Measurements from ENCODE around the gene RPP30. TPM values are rescaled to one million over a fixed set of nuclear protein-coding genes. Genes with fewer than 3 reads are reported as not detected.

The RPP30 gene
- polyA plus RNA-seq, 3 donors = 51.9 to 53.3 (median 53.0) TPM

DNA sequence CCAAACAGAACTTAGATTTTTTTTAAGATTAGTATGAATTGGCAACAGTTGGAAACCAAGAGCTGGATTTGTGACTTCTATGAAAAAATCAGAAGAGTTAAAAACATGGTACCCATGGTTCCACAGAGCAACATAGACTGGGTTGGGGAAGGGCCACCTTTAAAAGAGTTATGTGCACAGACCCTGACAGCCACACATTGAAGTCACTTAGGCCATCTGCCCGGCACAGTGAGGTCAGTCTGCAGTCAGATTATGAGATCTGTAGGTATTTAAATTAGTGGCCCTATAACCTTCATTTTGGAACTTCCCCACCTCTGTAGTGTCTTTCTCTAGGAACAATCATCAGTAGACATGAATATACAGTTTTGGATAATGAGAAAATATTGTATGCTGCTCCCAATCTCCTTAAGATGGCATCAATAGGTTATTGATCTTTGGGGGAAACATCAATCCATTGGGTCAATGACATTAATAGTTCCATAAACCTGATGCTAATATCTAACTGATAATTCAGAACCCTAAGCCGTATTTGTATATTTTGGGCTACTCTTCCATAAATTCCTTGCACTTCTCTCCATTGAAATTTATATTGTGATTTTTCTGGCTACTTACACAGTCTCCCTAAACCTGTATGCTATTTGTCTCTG, 42.1 kb downstream of the RPP30 start:
- DNase-seq = no peak

- DNase-seq = no peak
Observed at GRCh38 chr10:90914992-90915765, 43.4 kb downstream of the RPP30 start.

- DNase-seq = no peak
Observed at GRCh38 chr10:90915766-90916075, 43.9 kb downstream of the RPP30 start.

DNA sequence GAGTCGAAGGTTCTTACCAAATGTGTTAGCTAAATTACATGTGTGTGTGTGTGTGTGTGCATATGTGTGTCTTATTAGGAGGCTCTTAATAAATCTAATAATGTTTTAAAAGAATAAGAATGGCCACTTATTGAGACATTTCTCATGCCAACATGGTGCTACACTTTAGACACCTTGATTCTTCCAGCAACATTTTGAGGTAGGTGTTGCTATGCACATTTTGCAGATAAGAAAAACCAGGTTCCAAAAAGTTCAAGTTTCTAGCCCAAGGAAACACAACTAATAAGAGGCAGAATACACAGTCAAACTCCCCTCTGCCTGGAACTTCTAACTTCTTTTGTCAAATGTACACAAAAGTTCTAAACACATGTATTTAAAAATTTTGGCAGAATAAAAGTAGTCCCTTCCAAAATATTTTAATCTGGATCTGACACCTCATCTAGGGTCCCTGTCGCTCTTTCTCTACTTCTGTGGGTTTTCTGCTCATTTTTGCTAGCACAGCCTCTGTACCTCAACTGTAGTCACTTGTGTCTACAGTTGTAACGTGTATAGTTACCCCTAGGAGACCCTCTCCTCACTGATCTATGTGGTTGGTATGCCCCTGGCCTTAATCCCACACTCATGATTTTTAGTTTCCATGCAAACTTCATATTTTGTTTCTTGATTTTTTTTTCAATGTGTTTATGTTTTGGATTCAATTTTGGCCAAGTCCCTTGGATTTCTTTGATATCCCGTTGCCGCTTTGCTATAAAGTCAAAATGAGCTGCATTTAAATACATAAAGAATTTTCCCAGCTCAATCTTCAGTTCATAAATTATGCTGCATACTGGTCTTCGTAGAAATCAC, 44.8 kb downstream of the RPP30 start:
- no peak for DNase-seq

GRCh38 chr10:90917238-90917967, 45.6 kb downstream of the RPP30 start:
- no peak for DNase-seq

- no peak for DNase-seq
Observed at GRCh38 chr10:90917968-90918318, 46.2 kb downstream of the RPP30 start.

- no peak for DNase-seq
Observed at GRCh38 chr10:90919683-90920574, 48.2 kb downstream of the RPP30 start.

GRCh38 chr10:90920986-90921666, 49.4 kb downstream of the RPP30 start, which contains the start of gene ANKRD1:
TSS of gene ANKRD1 (minus strand) at chr10:90921087. CDS start at chr10:90921027, 60 bp downstream.
- DNase-seq = peak; percentile 52

DNA sequence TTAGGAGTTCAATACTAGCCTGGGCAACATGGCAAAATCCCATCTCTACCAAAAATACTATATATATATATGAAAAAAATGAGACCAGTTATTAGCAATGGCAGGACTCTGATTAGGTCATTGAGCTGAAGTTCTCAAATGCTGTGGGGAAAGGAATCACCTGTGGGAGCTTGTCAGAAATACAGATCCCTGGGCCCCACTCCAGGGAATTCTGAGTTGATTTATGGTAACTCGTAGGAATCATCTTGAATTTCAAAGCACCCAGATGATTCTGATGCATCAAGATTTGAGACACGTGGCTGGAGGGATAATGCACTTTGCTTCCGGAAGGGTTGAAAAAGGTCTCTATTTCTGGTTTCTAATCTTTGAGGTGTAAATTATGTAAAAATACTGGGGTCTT, 50.1 kb downstream of the RPP30 start:
- DNase-seq = no peak

GRCh38 chr10:90923111-90923731, 51.4 kb downstream of the RPP30 start:
- no peak for DNase-seq

DNA sequence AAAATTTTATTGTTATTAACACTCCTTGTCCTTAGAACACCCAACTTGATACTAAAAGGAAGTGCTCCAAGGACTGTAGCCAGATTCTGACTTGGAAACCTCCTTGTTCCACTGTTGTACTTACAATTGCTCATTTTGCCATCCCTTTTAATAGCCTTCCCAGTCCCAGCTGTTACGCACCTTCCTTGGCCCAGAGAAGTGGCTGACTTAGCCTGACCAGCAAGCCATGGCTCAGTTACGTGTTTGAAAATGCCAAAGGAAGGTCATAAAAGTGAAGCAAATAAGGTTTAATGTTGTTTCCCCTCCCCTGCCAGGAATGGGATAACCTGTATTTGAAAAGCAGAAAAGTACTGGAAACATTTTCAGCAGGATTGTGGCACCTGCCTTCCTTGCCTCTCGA, 52.8 kb downstream of the RPP30 start:
- DNase-seq = no peak

DNA sequence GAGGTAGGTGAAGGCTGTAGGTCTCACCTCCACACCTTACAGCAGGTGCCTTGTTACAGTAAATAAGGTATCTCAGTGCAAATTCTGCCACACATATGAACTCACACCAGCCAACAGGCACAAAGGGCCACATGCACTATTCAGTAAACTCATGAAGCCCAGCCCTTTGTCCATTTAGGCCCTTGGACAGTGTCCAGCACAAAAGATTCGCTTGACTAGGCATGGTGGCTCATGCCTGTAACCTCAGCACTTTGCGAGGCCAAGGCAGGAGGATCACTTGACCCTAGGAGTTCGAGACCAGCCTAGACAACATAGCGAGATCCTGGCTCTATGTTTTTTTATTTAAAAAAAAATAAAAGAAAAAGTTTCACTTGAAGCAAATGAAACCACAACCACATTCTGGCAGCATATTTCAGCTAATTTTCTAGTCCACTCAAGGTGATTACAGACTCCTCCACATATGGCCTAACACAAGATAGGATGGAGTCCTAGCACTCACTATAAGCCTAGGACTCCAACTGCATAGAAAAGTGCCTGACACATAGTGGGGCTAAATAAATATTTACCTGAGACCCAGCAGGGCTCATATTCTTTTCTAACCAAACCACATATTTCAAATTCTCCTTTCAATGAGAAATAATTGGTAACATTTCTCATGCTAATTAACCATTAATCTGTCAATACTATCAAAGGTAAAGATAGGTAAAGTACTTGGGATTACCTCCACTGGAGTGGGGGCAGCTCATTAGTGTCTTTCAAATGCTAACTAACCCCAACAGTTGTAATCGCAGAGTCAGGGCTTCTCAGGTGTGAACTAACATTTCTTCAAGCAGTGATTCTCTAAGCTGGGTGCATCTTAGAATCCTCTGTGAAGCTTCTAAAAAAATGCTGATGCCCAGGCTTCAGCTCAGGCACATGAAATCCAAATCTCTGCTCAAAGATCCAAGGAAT, 53.6 kb downstream of the RPP30 start:
- no peak for DNase-seq

GRCh38 chr10:90927293-90927692, 55.5 kb downstream of the RPP30 start:
- no peak for DNase-seq

DNA sequence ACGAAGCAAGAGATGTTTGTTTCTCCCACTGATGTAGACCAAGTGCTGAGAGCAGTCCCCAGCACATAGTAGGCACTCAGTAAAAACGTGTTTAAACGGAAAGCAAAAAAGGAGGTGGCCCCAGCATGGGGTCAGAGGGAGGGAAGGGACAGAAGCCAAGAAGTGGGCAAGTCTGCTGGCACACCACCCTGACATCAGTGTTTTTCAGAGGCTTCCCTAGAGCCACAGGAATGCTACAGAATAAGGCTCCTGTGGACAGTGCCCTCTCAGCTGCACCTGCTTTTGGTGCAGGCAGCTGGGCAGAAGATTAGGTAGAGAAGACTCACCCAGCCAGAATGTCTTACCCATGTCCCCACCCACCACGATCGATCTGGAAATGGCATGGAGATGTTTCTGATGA, 57.4 kb downstream of the RPP30 start:
- DNase-seq = no peak

- DNase-seq = peak; percentile 70
Observed at GRCh38 chr10:90930070-90930837, 58.5 kb downstream of the RPP30 start.

DNA sequence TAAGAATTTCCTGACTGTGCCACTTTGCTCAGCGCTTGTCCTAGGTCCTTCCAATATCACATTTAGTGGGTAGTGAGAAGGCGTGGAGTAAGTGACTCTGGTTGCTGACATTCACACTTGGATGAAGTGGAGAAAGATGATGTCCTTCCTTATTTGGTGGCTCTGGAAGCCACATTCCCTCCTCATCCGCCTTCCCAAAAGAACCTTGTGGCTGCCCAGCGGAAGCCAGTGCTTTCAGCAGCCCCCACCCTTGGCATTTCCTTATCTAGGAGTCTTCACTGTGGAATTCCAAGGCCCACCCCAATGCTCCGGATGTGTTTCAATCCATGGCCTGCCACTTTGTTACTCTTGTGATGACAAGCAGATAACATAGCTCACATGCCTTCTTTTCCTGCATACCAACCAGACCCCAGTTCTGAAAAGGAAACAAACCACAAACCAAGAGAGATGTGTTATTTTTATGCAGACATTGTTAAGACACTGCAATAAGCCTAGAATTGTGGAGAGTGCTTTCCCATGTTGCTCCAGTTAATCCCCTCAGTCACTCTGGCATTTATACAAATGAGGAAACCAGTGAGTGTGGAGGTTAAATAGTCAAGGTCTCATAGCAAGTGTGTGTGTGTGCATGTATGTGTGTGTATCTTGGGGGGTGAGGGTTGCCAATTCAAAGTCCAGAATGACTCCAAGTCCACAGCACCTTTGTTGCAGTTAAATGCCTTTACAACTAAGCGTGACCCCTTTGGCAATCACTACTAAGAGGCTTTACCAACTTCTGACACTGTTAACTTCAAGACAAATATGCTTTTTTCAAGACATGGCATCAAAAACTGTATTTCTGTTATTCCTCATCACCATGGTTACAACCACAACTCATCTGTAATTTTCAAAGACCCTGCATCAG, 59.4 kb downstream of the RPP30 start:
- DNase-seq = peak; percentile 59

Measured in renal pelvis (tissue), 4 donors.